ENCODE measurements around the gene RPS15. TPM values are rescaled to one million over a fixed set of nuclear protein-coding genes. Genes with fewer than 3 reads are reported as not detected.

RPS15 gene
- total and polyA plus RNA-seq, 2 of the 13 experiments (the other 11 are each of a cell fraction or from before 2014, with no cell fraction given) = 695 to 1,411 TPM

DNA sequence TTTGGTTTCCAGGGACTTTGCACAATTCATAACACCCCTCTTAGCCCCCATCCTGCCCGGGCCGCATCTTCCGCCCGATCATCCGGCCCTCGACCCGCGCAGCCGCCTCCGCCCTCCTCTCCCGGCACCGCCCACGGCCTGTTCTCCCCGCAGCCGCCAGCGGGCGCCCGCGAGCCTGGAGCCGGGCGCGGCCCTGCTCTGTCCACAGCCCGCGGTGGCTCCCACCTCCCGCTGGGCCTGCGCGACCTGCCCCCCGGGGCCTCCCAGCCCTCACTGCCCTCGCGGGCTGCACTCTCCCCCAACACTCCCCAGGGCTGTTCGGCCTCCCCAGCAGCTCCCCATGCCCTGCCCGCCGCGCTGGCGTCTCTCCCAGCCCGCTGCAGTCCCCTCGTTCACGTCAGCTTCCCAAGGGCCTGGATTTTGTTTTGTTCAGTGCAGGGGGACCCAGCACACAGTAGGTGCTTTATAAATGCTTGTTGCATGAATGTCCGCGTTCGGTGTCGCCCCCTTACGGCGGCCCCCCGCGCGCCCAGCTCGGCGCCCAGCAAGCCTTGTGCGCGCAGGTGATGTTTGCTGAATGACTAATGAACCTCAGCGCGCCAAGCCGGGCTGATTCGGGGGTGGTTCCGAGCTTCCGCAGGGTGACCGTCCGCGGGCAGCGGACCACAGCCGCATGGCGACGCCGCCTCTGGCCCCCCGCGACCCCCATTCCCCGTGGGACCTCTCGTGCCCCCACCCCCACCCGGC lies 7.2 kb downstream of the RPS15 start (continued):
- TF ChIP-seq SP2 (CRISPR knock-in tag; IDR thresholded peaks at IDR 0.05) = no peak
- no peak for TF ChIP-seq MLXIP (CRISPR knock-in tag; IDR thresholded peaks at IDR 0.05; ENCODE audit: borderline replicate concordance)
- peak; percentile 70; the same call in 1 of the 2 replicates for TF ChIP-seq ZMYM2 (CRISPR knock-in tag; IDR thresholded peaks at IDR 0.05)
- TF ChIP-seq IRF2 (CRISPR knock-in tag; IDR thresholded peaks at IDR 0.05) = peak; percentile 36; the same call in 1 of the 2 replicates
- TF ChIP-seq SAP130 (CRISPR knock-in tag; IDR thresholded peaks at IDR 0.05; ENCODE audit: low read depth) = peak; percentile 69; the same call in 1 of the 2 replicates
- TF ChIP-seq ZMYM3 (CRISPR knock-in tag; IDR thresholded peaks at IDR 0.05) = peak; percentile 91
- TF ChIP-seq ZFY (CRISPR knock-in tag; IDR thresholded peaks at IDR 0.05) = peak; percentile 74
- 0 out of 2 replicates have a peak, but pooled peaks have one; percentile 46 for TF ChIP-seq MYPOP (CRISPR knock-in tag; IDR thresholded peaks at IDR 0.05)
- no peak for TF ChIP-seq ZFP37 (CRISPR knock-in tag; IDR thresholded peaks at IDR 0.05; ENCODE audit: borderline replicate concordance)
- TF ChIP-seq ZMYM4 (CRISPR knock-in tag; IDR thresholded peaks at IDR 0.05) = peak; percentile 49; the same call in 1 of the 2 replicates
- peak; percentile 18; the same call in 1 of the 2 replicates for TF ChIP-seq ZNF563 (CRISPR knock-in tag; IDR thresholded peaks at IDR 0.05)
- TF ChIP-seq ZNF296 (CRISPR knock-in tag; conservative IDR thresholded peaks at IDR 0.05) = no peak
- TF ChIP-seq USF2 (IDR thresholded peaks at IDR 0.05; ENCODE audit: low read depth, low read length) = no peak
- no peak for TF ChIP-seq USF2 (CRISPR knock-in tag; IDR thresholded peaks at IDR 0.05; ENCODE audit: borderline replicate concordance)
- TF ChIP-seq ARHGAP35 (CRISPR knock-in tag; IDR thresholded peaks at IDR 0.05; ENCODE audit: borderline replicate concordance) = no peak
- no peak for TF ChIP-seq REPIN1 (CRISPR knock-in tag; IDR thresholded peaks at IDR 0.05; ENCODE audit: borderline replicate concordance, low read depth)
- no peak for TF ChIP-seq ZNF337 (CRISPR knock-in tag; IDR thresholded peaks at IDR 0.05; ENCODE audit: borderline replicate concordance, low read depth)
- TF ChIP-seq MATR3 (CRISPR knock-in tag; IDR thresholded peaks at IDR 0.05) = no peak
- peak; percentile 30; the same call in 1 of the 2 replicates for TF ChIP-seq ZNF691 (CRISPR knock-in tag; IDR thresholded peaks at IDR 0.05; ENCODE audit: borderline replicate concordance, low read depth)
- TF ChIP-seq PRPF4 (IDR thresholded peaks at IDR 0.05; ENCODE audit: low read depth, low read length, poor library complexity, severe bottlenecking) = no peak
